Ovary (tissue), 9 donors: Measurements from ENCODE around the gene ZNF426. TPM values are rescaled to one million over a fixed set of nuclear protein-coding genes. Genes with fewer than 3 reads are reported as not detected.

Experiments
- DNase-seq, 5 donors: peaks; one replicate each; pipeline ENCODE4 v3.0.0-alpha.2; 2019 to 2020
- H3K27ac ChIP-seq, 2 donors: fragments of 200-600 bp; one replicate each; pipeline versions ENCODE4 v1.5.1 to v1.8.0; 2019 to 2022
- H3K27me3 ChIP-seq: fragments of 200-600 bp; one replicate; pipeline ENCODE4 v1.8.0; 2022
- H3K36me3 ChIP-seq: fragments of 200-600 bp; sonication (generic); one replicate; pipeline ENCODE4 v1.5.1; 2019
- H3K4me1 ChIP-seq: one replicate; pipeline ENCODE4 v1.8.1; 2013; ENCODE audit warnings: mild to moderate bottlenecking, moderate library complexity; ENCODE audit not compliant: insufficient read depth
- H3K4me3 ChIP-seq: fragments of 200-600 bp; sonication (generic); one replicate; pipeline ENCODE4 v1.5.1; 2017
- H3K9me3 ChIP-seq, 2 donors: fragments of 200-600 bp in 1 of 2; sonication (generic) in 1 of 2; one replicate each; pipeline versions ENCODE4 v1.5.1 to v1.8.1; 2013 to 2019; ENCODE audit warnings: mild to moderate bottlenecking in 1 of 2, moderate library complexity in 1 of 2
- CTCF ChIP-seq, 3 donors: fragments of 450-650 bp in 2 of 3; fragments of 200-600 bp in 1 of 3; IDR thresholded peaks; one replicate each; pipeline versions ENCODE4 v1.5.1 to v1.8.0; 2016 to 2022; ENCODE audit warnings: antibody characterized with exemption in 3 of 3, mild to moderate bottlenecking in 1 of 3
- EP300 ChIP-seq: sonication (generic); formaldehyde crosslinking; IDR thresholded peaks from one replicate; pipeline ENCODE4 v1.6.1; 2017; ENCODE audit warnings: antibody characterized with exemption
- POLR2A ChIP-seq: fragments of 450-650 bp; IDR thresholded peaks from one replicate; pipeline ENCODE4 v1.6.1; 2017; ENCODE audit warnings: antibody characterized with exemption, mild to moderate bottlenecking, moderate library complexity
- WGBS, 3 donors: extraction: QIAGEN DNeasy Blood & Tissue Kit in 1 of 3; methylation state at CpG; one replicate each; pipeline versions ENCODE4 v1.1.5 to v1.1.7; 2013 to 2017; 5-methylcytosine and 5-hydroxymethylcytosine counted together
- intact Hi-C, 4 donors: fragments of 100-400 bp; cut with DNase I; formaldehyde crosslinking; loops; one replicate each; pipeline versions ENCODE4 v1.11.0 to v1.15.1; 2022 to 2023
- polyA plus RNA-seq, 2 donors: library from polyadenylated mRNA; stranded (reverse); fragments of 200-250 nt in 1 of 2; fragments of 350-450 nt in 1 of 2; fragmentation: Illumina TruSeq in 1 of 2; extraction: RNeasy Lipid Tissue Mini Kit (QIAGEN cat#74804) in 1 of 2; gene quantifications; one replicate each; pipeline ENCODE4 v1.2.3, GENCODE V29; 2013 to 2014
- total RNA-seq, 7 donors: library from RNA; depleted of rRNA in 2 of 7; stranded (reverse); fragments of >200 nt in 2 of 7; fragmentation: NEBNext Ultra II Directional in 3 of 7; extraction: Animal tissue kit (Norgen Biotek cat#: 25700) in 3 of 7; gene quantifications; one replicate each; pipeline versions ENCODE4 v1.1.0 to v1.2.4, GENCODE V29; 2016 to 2023
- donor health status: DM: no; HTN: no; CAD: no; lungs with moderate emphysema.
- donor health status: DM: no; HTN: no; CAD: no.
- donor health status: Bipolar disorder and iron deficiency.
- donor health status: DM: yes; HTN: yes; CAD: no.
- donor health status: DM: no; HTN: no; CAD: no.
- donor health status: DM: yes; HTN: yes; CAD: no.

The ZNF426 gene
- total and polyA plus RNA-seq, 9 donors: 7.7 to 35.1 (median 27.3) TPM

- Histone ChIP-seq H3K27me3 (no peaks in the 10 kb centered on the region), H3K36me3 (no peaks in the 10 kb centered on the region), H3K4me1 (no peaks in the 10 kb centered on the region), H3K27ac (no peak within 1 kb of the TSS), H3K4me3 (no peak within 1 kb of the TSS), H3K9me3 (peaks cover 0 to 17% of the 10 kb centered on the region in 2 donors)
- peak in 1 of 5 donors; percentile 11 for DNase-seq
- intact Hi-C loops: no loop called here
- TF ChIP-seq CTCF (IDR thresholded peaks at IDR 0.05): no peak
- TF ChIP-seq POLR2A: no peak
- no peak for TF ChIP-seq EP300
- 2 to 4% (median 2%) methylated on average over 39 to 44 of the region's 44 CpGs for WGBS, 3 donors
These were observed 40.1 kb downstream of the ZNF426 start, which contains the start of gene ZNF560 for GRCh38 chr19:9498183-9498902. ZNF560 (minus strand) TSS chr19:9498616; CDS start chr19:9475313, 23,303 bp downstream.

DNA sequence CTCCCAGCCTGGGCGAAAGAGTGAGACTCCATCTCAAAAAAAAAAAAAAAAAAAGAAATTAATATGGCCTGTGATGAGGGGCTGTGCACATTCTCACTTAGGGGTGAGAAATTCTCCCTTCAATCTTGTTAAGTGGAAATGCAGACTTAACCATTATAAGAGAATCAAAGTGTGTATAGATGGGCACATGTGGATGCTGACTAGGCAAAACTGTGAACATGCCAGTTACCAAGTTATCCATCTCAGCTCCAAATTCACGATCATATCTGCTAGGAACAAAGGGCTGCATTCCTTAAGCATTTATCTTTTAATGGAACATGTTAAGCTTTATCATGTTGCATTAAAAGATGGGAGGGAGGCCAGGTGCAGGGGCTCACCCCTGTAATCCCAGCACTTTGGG lies 44.3 kb downstream of the ZNF426 start:
- Histone ChIP-seq H3K4me1 (no peaks in the 10 kb centered on the region), H3K4me3 (no peak overlapping the region), H3K27ac (no peak overlapping the region), H3K27me3 (no peaks in the 10 kb centered on the region), H3K9me3 (peaks cover 0 to 13% of the 10 kb centered on the region in 2 donors), H3K36me3 (no peaks in the 10 kb centered on the region)
- intact Hi-C loops: no loop called here
- TF ChIP-seq POLR2A: no peak
- TF ChIP-seq CTCF (IDR thresholded peaks at IDR 0.05): no peak
- no peak for TF ChIP-seq EP300
- 76 to 90% (median 87%) methylated on average over 2 of the region's 2 CpGs for WGBS, 3 donors
- DNase-seq: no peak

DNA sequence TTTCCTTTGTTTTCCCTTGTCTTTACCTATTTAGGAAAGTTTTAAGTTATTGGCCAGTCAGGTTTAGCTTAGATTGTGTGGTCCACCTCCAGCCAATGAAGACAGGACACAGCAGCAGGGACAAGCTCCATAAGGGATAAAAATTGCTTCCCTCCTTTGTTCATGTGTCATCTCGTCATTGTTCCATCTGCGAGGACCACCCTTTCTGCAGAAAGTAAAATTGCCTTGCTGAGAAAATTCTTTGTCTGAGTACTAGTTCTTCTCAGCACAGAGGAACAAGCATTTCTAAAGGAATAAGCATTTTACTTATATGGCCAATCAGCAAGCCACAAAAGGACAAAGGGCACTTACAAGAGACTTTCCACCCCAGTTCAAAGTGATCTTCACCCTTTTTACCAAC lies 51.4 kb downstream of the ZNF426 start:
- no peaks in the 10 kb centered on the region for H3K36me3 ChIP-seq
- DNase-seq: no peak
- H3K9me3 ChIP-seq: peaks cover 0 to 4% of the 10 kb centered on the region in 2 donors
- TF ChIP-seq CTCF (IDR thresholded peaks at IDR 0.05) (no peak), POLR2A (no peak), EP300 (no peak)
- H3K4me3 ChIP-seq: no peak overlapping the region
- H3K4me1 ChIP-seq: no peaks in the 10 kb centered on the region
- H3K27me3 ChIP-seq: no peaks in the 10 kb centered on the region
- H3K27ac ChIP-seq: no peak overlapping the region
- WGBS, 3 donors: 84 to 97% (median 91%) methylated on average over 2 of the region's 2 CpGs
- intact Hi-C loops: no loop called here

DNA sequence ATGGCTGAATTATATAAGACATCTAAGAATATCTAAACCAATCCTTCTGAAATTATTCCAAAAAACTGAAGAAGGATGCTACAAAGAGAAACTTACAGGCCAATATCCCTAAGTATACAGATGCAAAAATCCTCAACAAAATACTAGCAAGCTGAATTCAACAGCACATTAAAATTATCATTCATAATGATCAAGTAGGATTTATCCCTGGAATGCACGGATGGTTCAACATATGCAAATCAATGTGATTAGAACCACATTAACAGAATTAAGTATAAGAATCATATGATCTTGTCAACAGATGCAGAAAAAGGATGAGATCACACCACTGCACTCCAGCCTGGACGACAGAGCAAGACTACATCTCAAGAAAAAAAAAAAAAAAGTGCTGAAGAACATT lies 53.3 kb downstream of the ZNF426 start:
- no peak overlapping the region for H3K4me3 ChIP-seq
- WGBS, 3 donors: 81 to 85% (median 82%) methylated on average over 2 of the region's 2 CpGs
- TF ChIP-seq EP300 (no peak), POLR2A (no peak), CTCF (IDR thresholded peaks at IDR 0.05) (no peak)
- intact Hi-C loops: no loop called here
- H3K27me3 ChIP-seq: no peaks in the 10 kb centered on the region
- peaks cover 0 to 4% of the 10 kb centered on the region in 2 donors for H3K9me3 ChIP-seq
- no peak for DNase-seq
- H3K4me1 ChIP-seq: no peaks in the 10 kb centered on the region
- no peaks in the 10 kb centered on the region for H3K36me3 ChIP-seq
- H3K27ac ChIP-seq: no peak overlapping the region
